ENCODE results near the gene RASSF4. TPM values are rescaled to one million over a fixed set of nuclear protein-coding genes. Genes with fewer than 3 reads are reported as not detected.

RASSF4 gene
- total and polyA plus RNA-seq, 4 donors = 19.5 to 55.4 (median 41.6) TPM

- Histone ChIP-seq H3K4me3 (no peak overlapping the region), H3K36me3 (ENCODE audit: control insufficient read depth in 4 of 4, insufficient read depth in 4 of 4, low read length in 4 of 4) (peaks cover 0 to 19% (median 1%) of the 10 kb centered on the region in 4 donors), H3K9ac (ENCODE audit: insufficient read depth in 1 of 2, low read length in 2 of 2) (no peak overlapping the region), H3K27ac (ENCODE audit: low read depth in 1 of 2, low read length in 1 of 2) (no peak overlapping the region), H3K27me3 (ENCODE audit: control insufficient read depth in 3 of 3, insufficient read depth in 3 of 3, low read length in 2 of 3) (no peaks in the 10 kb centered on the region), H3K9me3 (ENCODE audit: control insufficient read depth in 4 of 4, insufficient read depth in 3 of 4, low read length in 3 of 4) (no peaks in the 10 kb centered on the region), H3K4me1 (ENCODE audit: control insufficient read depth in 5 of 5, insufficient read depth in 5 of 5, low read length in 5 of 5) (peaks cover 0 to 38% (median 12%) of the 10 kb centered on the region in 5 donors)
- 94 to 95% methylated on average over 10 of the region's 10 CpGs for WGBS, 2 donors
- TF ChIP-seq CTCF (IDR thresholded peaks at IDR 0.05; ENCODE audit: control extremely low read depth, extremely low read depth) = no peak
- DNase-seq = no peak
- no peak for ATAC-seq (ENCODE audit: insufficient read depth, low FRiP score)
Measured at GRCh38 chr10:44988957-44989585, 29.5 kb downstream of the RASSF4 start.

- H3K27me3 ChIP-seq (ENCODE audit: control insufficient read depth in 3 of 3, insufficient read depth in 3 of 3, low read length in 2 of 3) = no peaks in the 10 kb centered on the region
- H3K36me3 ChIP-seq (ENCODE audit: control insufficient read depth in 4 of 4, insufficient read depth in 4 of 4, low read length in 4 of 4) = peaks cover 0 to 16% (median 1%) of the 10 kb centered on the region in 4 donors
- peaks cover 0 to 33% (median 12%) of the 10 kb centered on the region in 5 donors for H3K4me1 ChIP-seq (ENCODE audit: control insufficient read depth in 5 of 5, insufficient read depth in 5 of 5, low read length in 5 of 5)
- H3K9ac ChIP-seq (ENCODE audit: insufficient read depth in 1 of 2, low read length in 2 of 2) = no peak overlapping the region
- DNase-seq (peak in 1 of 3 donors; percentile 4), ATAC-seq (ENCODE audit: insufficient read depth, low FRiP score) (no peak)
- TF ChIP-seq CTCF (IDR thresholded peaks at IDR 0.05; ENCODE audit: control extremely low read depth, extremely low read depth) = no peak
- H3K27ac ChIP-seq (ENCODE audit: low read depth in 1 of 2, low read length in 1 of 2) = no peak overlapping the region
- WGBS, 2 donors = 83 to 88% methylated on average over 14 of the region's 14 CpGs
- no peak overlapping the region for H3K4me3 ChIP-seq
- H3K9me3 ChIP-seq (ENCODE audit: control insufficient read depth in 4 of 4, insufficient read depth in 3 of 4, low read length in 3 of 4) = no peaks in the 10 kb centered on the region
Measured at GRCh38 chr10:44989597-44990301, 30.1 kb downstream of the RASSF4 start.

DNA sequence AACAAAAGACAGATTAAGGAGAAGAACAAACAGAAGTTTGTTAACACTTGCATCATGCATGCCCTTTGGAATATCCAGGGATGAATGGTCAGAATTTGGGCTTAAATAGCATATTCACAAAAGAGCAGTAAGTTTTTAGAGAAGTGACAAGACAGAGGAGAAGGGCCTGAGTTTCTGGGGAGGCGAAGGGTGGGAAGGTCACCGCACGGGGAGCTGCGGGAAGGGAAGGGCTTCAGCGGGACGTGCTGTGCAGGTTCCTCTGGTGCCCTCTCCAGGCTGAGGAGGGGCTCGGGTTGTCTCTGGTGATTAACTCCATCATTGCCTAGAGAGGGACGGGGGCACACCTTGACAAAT is 30.7 kb downstream of the RASSF4 start:
- Histone ChIP-seq H3K9ac (ENCODE audit: insufficient read depth in 1 of 2, low read length in 2 of 2) (no peak overlapping the region), H3K36me3 (ENCODE audit: control insufficient read depth in 4 of 4, insufficient read depth in 4 of 4, low read length in 4 of 4) (peaks cover 0 to 16% (median 1%) of the 10 kb centered on the region in 4 donors), H3K27me3 (ENCODE audit: control insufficient read depth in 3 of 3, insufficient read depth in 3 of 3, low read length in 2 of 3) (no peaks in the 10 kb centered on the region), H3K4me1 (ENCODE audit: control insufficient read depth in 5 of 5, insufficient read depth in 5 of 5, low read length in 5 of 5) (peaks cover 0 to 34% (median 13%) of the 10 kb centered on the region in 5 donors), H3K27ac (ENCODE audit: low read depth in 1 of 2, low read length in 1 of 2) (peak overlapping the region; percentile 1 to 33), H3K4me3 (no peak overlapping the region), H3K9me3 (ENCODE audit: control insufficient read depth in 4 of 4, insufficient read depth in 3 of 4, low read length in 3 of 4) (no peaks in the 10 kb centered on the region)
- peak in 1 of 3 donors; percentile 13 for DNase-seq
- TF ChIP-seq CTCF (IDR thresholded peaks at IDR 0.05; ENCODE audit: control extremely low read depth, extremely low read depth) = no peak
- WGBS, 2 donors = 19 to 36% methylated on average over 8 of the region's 8 CpGs
- no peak for ATAC-seq (ENCODE audit: insufficient read depth, low FRiP score)
